Measurements from ENCODE around the gene NELL1.
"Not testable (repeated sequence)": the region's sequence is repeated elsewhere in the genome, so short reads cannot be mapped to it uniquely, and the experiment has no call there.

Gene NELL1

DNA sequence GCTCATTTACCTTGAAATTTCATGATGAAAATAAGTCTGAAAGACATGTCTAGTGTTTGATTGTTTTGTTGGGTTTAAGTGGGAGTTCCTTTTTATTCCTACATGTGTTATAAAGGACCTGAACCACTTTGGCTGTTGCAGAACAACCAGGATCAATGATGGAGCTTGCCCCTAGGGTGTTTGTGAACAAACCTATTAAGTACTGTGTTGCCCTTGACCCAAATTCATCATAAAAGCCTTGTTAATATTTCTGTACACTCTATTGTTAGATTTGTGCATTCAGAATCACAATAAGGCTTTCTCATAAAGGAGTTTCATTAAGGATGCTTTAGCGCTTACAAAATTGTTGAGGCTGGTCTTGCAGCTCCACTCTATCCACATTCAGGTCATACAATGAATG is 452.6 kb downstream of the NELL1 start:
- TF ChIP-seq, protein P1, sequence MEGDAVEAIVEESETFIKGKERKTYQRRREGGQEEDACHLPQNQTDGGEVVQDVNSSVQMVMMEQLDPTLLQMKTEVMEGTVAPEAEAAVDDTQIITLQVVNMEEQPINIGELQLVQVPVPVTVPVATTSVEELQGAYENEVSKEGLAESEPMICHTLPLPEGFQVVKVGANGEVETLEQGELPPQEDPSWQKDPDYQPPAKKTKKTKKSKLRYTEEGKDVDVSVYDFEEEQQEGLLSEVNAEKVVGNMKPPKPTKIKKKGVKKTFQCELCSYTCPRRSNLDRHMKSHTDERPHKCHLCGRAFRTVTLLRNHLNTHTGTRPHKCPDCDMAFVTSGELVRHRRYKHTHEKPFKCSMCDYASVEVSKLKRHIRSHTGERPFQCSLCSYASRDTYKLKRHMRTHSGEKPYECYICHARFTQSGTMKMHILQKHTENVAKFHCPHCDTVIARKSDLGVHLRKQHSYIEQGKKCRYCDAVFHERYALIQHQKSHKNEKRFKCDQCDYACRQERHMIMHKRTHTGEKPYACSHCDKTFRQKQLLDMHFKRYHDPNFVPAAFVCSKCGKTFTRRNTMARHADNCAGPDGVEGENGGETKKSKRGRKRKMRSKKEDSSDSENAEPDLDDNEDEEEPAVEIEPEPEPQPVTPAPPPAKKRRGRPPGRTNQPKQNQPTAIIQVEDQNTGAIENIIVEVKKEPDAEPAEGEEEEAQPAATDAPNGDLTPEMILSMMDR (conservative IDR thresholded peaks at IDR 0.05; ENCODE audit: low read depth, low read length): no peak
- no peak for DNase-seq (ENCODE audit: low read depth)
- H3K4me3 ChIP-seq (ENCODE audit: low read length): no peak overlapping the region

DNA sequence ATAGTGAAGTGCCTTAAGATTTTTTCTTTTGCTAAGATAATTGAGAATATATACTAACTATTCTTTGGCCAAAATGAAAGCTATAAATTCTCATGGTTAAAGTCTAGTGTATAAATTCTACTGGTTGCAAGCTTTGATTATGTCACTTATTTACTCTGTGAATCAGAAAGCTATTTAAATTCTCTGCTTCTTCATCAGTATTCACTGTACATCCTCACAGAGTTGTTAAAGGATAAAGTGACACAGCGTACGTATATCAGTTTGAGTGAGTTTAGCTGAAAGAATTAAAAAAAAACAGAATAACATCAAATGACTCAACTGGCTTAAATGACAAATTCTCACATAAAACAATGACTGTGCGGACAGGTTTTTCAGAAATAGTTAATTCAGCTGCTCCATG is 453.1 kb downstream of the NELL1 start:
- TF ChIP-seq, protein P1 (conservative IDR thresholded peaks at IDR 0.05; ENCODE audit: low read depth, low read length): no peak
- no peak for DNase-seq (ENCODE audit: low read depth)
- no peak overlapping the region for H3K4me3 ChIP-seq (ENCODE audit: low read length)

DNA sequence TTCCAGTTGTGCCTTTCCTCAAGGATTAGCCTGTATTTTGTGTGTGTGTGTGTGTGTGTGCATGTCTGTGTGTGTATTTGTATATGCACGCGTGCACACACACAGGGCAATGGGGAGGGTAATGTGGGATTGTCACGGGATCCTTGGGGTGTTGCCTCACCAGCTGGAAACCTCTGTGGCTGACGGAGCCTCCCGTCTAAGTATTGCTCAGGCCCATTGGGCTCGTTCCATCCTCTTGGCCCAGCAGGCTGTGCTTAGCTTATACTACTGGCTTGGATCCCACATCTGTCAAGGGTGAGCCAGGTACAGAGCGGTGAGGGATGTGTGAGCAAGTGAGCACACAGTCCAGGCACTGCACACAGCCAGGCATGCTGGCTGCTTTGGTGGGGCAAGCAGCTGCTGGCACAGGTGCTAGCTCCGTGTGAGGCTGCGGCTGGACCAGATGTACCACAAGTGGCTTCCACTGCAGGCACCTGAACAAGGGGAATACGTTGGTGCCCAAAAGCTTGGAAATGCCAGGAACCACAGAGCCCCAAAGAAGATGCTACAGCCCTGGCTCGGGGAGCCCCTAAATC is 462.8 kb downstream of the NELL1 start:
- TF ChIP-seq, protein P1 (conservative IDR thresholded peaks at IDR 0.05; ENCODE audit: low read depth, low read length): no peak
- no peak overlapping the region for H3K4me3 ChIP-seq (ENCODE audit: low read length)
- no peak for DNase-seq (ENCODE audit: low read depth)

DNA sequence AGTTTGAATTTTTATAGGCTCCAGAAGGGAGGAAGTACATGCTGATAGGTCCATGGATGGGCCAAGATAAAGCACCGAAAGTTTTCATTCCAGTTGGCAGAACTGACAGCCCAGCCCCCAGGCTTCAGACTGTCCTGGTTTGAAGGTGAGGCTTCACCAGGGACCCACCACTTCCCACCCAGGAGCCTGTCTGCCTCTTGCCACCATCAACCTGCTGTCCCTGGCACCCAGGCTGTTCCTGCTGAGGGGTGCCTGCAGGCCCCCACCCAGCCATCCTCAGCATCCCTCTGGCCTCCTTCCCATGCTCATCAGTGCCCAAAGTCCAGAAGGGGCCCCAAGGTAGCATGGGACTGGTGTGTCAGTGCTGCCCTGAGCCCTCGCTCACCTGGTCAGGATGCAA is 463.9 kb downstream of the NELL1 start:
- no peak for DNase-seq (ENCODE audit: low read depth)
- TF ChIP-seq, protein P1 (conservative IDR thresholded peaks at IDR 0.05; ENCODE audit: low read depth, low read length): no peak
- H3K4me3 ChIP-seq (ENCODE audit: low read length): no peak overlapping the region

DNA sequence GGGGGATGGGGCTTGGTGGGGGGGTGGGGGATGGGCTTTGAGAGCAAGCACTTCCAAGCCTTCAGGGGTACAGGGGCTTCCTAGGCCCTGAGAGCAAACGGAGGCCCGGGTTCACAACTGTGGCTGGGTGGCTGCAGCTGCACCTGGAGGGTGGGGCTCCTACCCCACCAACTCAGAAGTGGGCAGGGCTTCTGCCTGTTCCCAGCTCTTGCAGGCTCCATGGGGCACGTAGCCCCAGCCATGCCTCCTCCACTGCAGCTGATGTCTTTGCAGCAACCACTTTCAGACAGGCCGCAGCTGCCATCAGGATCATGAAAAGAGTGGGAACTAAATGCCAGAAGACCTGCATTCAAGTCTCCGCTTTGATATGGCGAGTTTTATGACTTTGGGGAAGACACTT is 464.3 kb downstream of the NELL1 start:
- TF ChIP-seq, protein P1 (conservative IDR thresholded peaks at IDR 0.05; ENCODE audit: low read depth, low read length): no peak
- H3K4me3 ChIP-seq (ENCODE audit: low read length): no peak overlapping the region
- no peak for DNase-seq (ENCODE audit: low read depth)

DNA sequence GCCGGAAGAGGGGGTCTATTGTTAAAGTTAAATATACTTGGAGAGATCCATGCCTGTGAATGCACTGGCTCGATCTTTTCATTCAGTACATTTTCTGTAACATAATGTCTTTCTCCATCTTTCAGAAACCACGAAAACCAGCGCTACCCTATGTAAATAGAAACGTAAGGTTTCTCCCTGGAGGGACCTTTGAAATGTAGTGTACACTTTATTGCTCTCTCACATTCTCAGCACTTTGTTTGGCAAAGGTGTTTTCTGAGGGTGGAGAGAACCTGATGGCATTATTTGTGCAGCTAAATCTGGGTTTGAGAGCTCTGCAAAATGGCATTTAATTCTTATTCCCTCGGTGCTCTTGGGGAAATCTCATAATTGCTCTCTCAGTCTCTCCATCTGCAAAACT is 468.4 kb downstream of the NELL1 start:
- no peak overlapping the region for H3K4me3 ChIP-seq (ENCODE audit: low read length)
- TF ChIP-seq, protein P1 (conservative IDR thresholded peaks at IDR 0.05; ENCODE audit: low read depth, low read length): no peak
- no peak for DNase-seq (ENCODE audit: low read depth)

DNA sequence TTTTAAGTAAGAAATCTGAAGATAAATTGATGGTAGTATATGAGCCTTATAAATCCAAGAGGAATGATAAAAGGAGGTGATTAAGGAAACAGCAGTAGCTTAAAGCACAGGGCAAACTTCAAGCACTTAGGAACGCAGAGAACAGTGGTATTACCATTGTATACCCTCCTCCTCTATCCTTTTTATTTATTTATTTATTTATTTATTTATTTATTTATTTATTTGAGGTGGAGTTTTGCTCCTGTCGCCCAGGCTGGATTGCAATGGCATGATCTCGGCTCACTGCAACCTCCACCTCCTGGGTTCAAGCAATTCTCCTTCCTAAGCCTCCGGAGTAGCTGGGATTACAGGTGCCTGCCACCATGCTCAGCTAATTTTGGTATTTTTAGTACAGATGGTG is 472.2 kb downstream of the NELL1 start:
- H3K4me3 ChIP-seq (ENCODE audit: low read length); DNase-seq (ENCODE audit: low read depth): not testable (repeated sequence)

DNA sequence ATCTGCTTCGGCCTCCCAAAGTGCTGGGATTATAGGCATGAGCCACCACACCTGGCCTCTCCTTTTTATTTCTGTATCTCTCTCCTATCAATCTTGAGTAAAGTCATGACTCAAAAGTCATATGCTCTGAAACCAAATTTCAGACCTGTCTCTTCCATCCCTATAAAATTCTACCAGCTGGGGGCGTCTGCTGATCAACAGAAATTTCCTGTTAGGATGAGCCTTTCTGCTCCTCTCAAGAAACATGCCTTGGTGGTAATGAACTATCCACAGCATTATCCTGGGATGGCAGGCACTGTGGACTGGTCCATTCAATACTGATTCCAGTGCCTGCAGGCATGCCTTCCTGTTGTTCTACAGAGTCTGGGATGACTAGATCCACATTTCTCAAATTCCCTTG is 472.6 kb downstream of the NELL1 start:
- H3K4me3 ChIP-seq (ENCODE audit: low read length): no peak overlapping the region
- no peak for DNase-seq (ENCODE audit: low read depth)
- TF ChIP-seq, protein P1 (conservative IDR thresholded peaks at IDR 0.05; ENCODE audit: low read depth, low read length): no peak

Measured in retinal pigment epithelial cell (primary cell).